HG03139 (cell line): ENCODE data around the gene HP.
"Not testable (repeated sequence)": the region's sequence is repeated elsewhere in the genome, so short reads cannot be mapped to it uniquely, and the experiment has no call there.

Experiments used
- ATAC-seq: cut with Tn5 transposase; IDR thresholded peaks from one replicate; pipeline ENCODE4 v1.9.1; 2021; ENCODE audit not compliant: unreplicated experiment

The HP gene

DNA sequence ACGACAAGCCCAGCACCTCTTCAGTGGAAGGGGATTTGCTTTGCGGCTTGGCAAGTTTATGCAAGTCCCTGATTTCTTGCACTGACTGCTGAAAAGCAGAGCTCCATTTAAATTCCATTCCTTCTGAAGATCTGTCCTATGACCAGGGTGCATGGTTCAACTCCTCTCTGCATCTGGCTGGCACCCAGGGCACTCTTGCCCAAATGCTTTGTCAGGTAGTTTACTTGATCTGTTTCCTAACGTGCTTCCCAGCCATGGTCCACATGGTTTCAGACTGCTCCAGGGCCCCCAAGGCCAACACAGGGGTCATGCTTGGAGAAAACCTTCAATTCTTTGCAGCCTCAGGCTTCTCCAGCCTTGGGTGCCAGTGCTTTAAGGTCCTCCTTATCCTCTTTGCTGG lies 11.2 kb upstream of the HP start:
- ATAC-seq: no peak

DNA sequence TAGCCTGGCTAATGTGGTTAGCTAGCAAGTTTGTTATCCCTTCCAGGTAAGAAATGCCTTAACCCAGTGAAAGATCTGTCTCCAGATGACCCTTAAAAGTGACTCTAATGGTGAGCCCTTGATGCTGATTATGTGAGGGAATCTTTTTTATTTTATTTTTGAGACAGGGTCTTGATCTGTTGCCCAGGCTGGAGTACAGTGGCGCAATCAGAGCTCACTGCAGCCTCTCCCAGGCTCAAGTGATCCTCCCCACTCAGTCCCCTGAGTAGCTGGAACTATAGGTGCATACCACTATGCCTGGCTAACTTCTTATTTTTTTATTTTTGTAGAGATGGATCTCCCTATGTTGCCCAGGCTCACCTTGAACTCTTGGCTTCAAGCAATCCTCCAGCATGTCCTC lies 10.8 kb upstream of the HP start:
- ATAC-seq: no peak

- ATAC-seq: no peak
Observed at GRCh38 chr16:72044296-72044695, 10.0 kb upstream of the HP start.

GRCh38 chr16:72044825-72045359 lies 9.4 kb upstream of the HP start:
- no peak for ATAC-seq

DNA sequence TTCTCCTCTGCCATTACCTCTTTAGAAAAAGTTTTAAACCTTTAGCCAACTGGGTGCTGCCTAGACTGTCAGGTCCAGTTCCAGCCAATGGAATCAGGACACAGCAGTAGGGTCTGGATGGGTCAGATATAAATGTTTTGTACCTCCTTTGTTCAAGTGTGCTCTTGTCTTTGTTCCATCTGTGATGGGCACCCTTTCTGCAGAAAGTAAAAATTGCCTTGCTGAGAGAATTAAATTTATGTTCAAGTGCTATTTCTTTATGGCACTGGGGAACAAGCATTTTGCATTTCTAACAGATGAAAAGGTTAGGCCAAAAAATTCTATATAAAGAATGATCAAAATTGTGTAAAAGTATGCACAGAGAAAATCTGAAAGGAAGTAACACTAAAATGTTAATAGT lies 5.2 kb upstream of the HP start:
- no peak for ATAC-seq

- ATAC-seq: no peak
Observed at GRCh38 chr16:72050769-72051464, 3.4 kb upstream of the HP start.

GRCh38 chr16:72051818-72052217 lies 2.5 kb upstream of the HP start:
- ATAC-seq: no peak

DNA sequence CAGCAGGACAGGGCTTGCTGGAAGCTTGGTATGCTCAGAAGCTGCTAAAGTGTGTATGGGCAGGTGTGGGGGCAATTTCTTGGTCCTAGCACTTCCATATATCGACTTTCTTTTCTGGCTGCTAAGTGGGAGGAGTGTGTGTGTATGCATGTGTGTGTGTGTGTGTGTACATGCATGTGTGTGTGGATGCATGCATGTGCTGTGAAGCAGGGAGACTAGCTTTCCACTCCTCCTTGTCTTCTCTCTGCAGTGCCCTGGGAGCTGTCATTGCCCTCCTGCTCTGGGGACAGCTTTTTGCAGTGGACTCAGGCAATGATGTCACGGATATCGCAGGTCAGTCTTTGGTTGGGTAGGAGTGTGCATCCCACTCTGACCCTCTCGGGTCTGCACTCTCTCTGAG lies 1.6 kb downstream of the HP start:
- ATAC-seq: no peak

- ATAC-seq: not testable (repeated sequence)
Observed at GRCh38 chr16:72057313-72057712, 3.0 kb downstream of the HP start.

DNA sequence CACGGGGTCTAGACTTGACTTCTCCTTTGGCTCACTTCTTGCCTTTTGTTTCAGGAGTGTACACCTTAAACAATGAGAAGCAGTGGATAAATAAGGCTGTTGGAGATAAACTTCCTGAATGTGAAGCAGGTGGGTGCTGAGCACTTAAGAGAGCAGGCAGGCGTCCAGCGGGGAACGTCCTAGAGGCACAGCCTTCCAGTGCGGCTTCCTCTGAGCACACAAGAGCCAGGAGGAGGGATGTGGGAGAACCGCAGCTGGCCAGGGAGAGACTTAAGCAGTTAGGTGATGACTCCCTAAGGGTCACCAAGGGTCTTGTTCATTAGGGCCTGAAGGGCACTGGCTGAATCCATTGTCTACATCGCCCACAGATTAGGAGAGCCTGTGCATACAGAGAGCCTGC lies 4.8 kb downstream of the HP start:
- ATAC-seq: not testable (repeated sequence)

GRCh38 chr16:72060405-72060804 lies 6.1 kb downstream of the HP start:
- ATAC-seq: no peak

DNA sequence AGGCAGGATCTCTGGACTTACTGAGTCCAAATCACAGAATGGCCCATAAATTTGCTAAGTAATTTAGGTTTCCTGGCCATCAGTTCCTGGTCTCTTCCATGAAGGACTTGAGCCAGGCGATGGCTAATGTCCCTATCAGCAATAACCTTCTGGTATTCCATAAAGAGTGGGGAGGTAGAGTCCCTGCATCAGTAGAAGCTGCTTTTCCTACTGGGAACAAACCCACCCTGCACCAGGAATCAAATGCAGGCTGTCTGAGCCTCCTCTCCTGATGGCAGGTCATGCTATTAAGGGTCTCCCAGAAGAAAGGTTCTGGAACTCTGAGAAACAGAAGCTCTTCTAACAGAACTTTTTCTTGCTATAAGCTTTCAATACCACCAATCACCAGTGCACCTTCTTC lies 7.3 kb downstream of the HP start:
- no peak for ATAC-seq

DNA sequence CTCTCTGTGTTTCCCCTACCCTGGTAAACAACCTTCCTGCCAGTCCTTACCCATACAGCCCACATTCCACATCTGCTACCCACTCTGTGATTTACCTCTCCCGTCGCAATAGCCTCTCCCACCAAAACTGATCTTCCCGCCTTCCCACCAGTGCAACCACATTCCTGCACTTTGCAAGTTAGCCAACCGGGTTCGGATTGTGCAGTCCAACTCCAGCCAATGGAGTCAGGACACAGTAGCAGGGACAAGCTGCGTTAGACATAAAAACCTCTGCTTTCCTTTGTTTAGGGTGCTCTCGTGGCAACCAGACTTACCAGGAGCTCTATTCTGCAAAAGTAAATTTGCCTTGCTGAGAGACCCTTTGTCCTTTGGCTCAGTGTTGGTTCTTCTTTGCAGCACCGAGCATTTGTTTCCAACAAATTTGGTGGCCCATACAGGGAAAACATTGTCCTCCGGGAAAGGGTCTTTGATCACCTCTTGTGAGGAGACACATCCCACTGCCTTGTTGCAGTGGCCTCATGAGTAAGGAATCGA lies 10.1 kb downstream of the HP start:
- no peak for ATAC-seq

- no peak for ATAC-seq
Observed at GRCh38 chr16:72066747-72067146, 12.4 kb downstream of the HP start.

- no peak for ATAC-seq
Observed at GRCh38 chr16:72068930-72069329, 14.6 kb downstream of the HP start.

- no peak for ATAC-seq
Observed at GRCh38 chr16:72072514-72073342, 18.4 kb downstream of the HP start.

DNA sequence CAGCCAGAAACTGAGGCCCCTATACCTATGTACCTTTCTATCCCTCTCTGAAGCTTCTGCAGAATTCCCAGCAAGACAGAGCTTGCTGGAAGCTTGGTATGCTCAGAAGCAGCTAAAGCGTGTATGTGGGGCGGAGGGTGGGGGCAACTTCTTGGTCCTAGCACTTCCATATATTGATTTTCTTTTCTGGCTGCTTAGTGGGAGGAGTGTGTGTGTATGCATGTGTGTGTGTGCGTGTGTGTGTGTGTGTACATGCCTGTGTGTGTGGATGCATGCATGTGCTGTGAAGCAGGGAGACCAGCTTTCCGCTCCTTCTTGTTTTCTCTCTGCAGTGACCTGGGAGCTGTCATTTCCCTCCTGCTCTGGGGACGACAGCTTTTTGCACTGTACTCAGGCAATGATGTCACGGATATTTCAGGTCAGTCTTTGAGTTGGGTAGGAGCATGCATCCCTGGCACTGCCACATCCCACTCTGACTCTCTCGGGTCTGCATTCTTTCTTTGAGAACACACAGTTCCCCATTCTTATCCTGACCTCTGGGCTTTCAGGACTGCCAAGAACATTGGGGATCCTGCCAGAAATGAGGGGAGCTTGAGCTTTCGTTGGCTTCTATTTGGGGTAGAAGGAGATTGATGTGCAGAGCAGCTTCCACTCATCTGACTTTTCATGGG lies 19.4 kb downstream of the HP start:
- no peak for ATAC-seq

GRCh38 chr16:72075067-72075466 lies 20.8 kb downstream of the HP start:
- not testable (repeated sequence) for ATAC-seq

DNA sequence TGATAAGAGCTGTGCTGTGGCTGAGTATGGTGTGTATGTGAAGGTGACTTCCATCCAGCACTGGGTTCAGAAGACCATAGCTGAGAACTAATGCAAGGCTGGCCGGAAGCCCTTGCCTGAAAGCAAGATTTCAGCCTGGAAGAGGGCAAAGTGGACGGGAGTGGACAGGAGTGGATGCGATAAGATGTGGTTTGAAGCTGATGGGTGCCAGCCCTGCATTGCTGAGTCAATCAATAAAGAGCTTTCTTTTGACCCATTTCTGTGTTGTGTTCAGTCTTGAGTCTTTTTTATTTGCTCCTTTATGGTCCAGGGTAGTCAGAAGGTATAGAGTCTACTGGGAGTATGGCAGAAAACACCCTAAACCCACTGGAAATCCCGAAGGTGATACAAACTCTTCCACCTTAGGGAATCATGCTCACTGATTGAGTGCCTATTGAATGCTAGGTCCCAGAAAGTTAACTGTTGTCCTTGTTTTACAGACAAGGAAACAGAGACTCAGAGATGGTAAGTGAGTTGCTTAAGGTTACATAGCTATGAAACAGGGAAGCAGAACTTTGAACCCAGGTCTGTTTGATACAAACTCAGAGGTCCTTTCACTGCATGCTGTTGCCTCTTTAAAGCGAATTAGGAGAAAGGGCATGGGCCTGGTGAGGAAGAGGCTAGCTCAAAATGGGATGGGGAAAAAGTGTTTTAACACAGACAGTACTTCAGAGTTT lies 22.8 kb downstream of the HP start:
- ATAC-seq: not testable (repeated sequence)

- no peak for ATAC-seq
Observed at GRCh38 chr16:72083778-72084404, 29.6 kb downstream of the HP start.
